ENCODE data around the gene SCAMP5.

DNA sequence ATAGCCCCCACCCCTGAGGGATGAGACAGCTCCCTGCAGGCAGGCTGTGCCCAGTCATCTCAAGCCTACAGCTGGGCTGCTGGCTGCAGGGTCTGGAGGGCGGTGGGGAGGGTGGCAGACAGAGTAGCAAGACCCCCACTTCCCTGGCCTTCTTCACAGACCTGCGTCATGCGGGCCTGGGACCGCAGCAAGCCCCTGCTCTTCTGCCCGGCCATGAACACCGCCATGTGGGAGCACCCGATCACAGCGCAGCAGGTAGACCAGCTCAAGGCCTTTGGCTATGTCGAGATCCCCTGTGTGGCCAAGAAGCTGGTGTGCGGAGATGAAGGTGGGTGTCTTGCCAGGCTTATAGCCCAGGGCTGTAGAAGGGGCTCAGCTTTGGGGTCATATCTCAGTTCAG, 53.0 kb downstream of the SCAMP5 start:
- TF ChIP-seq, protein P1, sequence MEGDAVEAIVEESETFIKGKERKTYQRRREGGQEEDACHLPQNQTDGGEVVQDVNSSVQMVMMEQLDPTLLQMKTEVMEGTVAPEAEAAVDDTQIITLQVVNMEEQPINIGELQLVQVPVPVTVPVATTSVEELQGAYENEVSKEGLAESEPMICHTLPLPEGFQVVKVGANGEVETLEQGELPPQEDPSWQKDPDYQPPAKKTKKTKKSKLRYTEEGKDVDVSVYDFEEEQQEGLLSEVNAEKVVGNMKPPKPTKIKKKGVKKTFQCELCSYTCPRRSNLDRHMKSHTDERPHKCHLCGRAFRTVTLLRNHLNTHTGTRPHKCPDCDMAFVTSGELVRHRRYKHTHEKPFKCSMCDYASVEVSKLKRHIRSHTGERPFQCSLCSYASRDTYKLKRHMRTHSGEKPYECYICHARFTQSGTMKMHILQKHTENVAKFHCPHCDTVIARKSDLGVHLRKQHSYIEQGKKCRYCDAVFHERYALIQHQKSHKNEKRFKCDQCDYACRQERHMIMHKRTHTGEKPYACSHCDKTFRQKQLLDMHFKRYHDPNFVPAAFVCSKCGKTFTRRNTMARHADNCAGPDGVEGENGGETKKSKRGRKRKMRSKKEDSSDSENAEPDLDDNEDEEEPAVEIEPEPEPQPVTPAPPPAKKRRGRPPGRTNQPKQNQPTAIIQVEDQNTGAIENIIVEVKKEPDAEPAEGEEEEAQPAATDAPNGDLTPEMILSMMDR (IDR thresholded peaks at IDR 0.05; ENCODE audit: low read length) = no peak
- TF ChIP-seq EZH2 (optimal IDR thresholded peaks at IDR 0.05; ENCODE audit: low read depth, low read length) (no peak), EZH2phosphoT487 (IDR thresholded peaks at IDR 0.05; ENCODE audit: low read length) (no peak)
